A549 (cell line): ENCODE results near the gene DYNLRB1. TPM values are rescaled to one million over a fixed set of nuclear protein-coding genes. Genes with fewer than 3 reads are reported as not detected.

ENCODE experiments used
- ATAC-seq, 2 experiments: fragments of 200-7000 bp in 1 of 2; fragments of >200 bp in 1 of 2; cut with Nextera tagmentation in 1 of 2; cut with Tn5 transposase in 1 of 2; 3 replicates each; pipeline versions ENCODE4 v1.8.0 to v1.9.1; 2018 to 2020; ENCODE audit warnings: mild to moderate bottlenecking in 1 of 2, moderate library complexity in 1 of 2
- CTCF ChIA-PET: fragments of 300-600 bp; sonication (Branson Sonifier 250); formaldehyde crosslinking; extraction: SDS; loops from one replicate; lab custom pipeline; 2021; ENCODE audit warnings: antibody characterized with exemption, inconsistent platforms; lab: Yijun Ruan, JAX
- POLR2A ChIA-PET: fragments of 350-600 bp; formaldehyde crosslinking; extraction: SDS; loops from one replicate; lab custom pipeline; 2021; ENCODE audit warnings: antibody characterized with exemption, inconsistent platforms; lab: Yijun Ruan, JAX
- DNase-seq, 2 experiments: peaks; one replicate each; pipeline versions ENCODE4 v3.0.0 to v3.0.0-alpha.2; 2011 to 2016; ENCODE audit warnings: low read depth in 1 of 2, low spot score in 1 of 2
- FAIRE-seq: peaks from 2 replicates; lab custom pipeline; 2011; peaks lifted over from hg19 to GRCh38; lab: Jason Lieb, UNC
- H3K27ac ChIP-seq, 2 experiments: fragments of >200 bp; sonication (Bioruptor Twin); formaldehyde crosslinking; 3 replicates each; pipeline ENCODE4 v1.5.1; 2016 to 2017
- H3K4me1 ChIP-seq: fragments of >200 bp; sonication (Bioruptor Twin); formaldehyde crosslinking; 3 replicates; pipeline ENCODE4 v1.6.1; 2016
- H3K4me2 ChIP-seq: fragments of >200 bp; sonication (Bioruptor Twin); formaldehyde crosslinking; 3 replicates; pipeline ENCODE4 v1.6.1; 2016
- H3K4me3 ChIP-seq: fragments of >200 bp; sonication (Bioruptor Twin); formaldehyde crosslinking; 3 replicates; pipeline ENCODE4 v1.5.1; 2016
- H3K9me3 ChIP-seq: fragments of >200 bp; sonication (Bioruptor Twin); formaldehyde crosslinking; 3 replicates; pipeline ENCODE4 v1.6.1; 2016
- BCL3 ChIP-seq: fragments of >200 bp; sonication (Bioruptor Twin); formaldehyde crosslinking; IDR thresholded peaks from 3 replicates; pipeline ENCODE4 v1.6.1; 2016
- CBX2 ChIP-seq: fragments of 200-600 bp; sonication (generic); IDR thresholded peaks from 2 replicates; pipeline ENCODE4 v1.6.1; 2016; ENCODE audit warnings: low read depth, mild to moderate bottlenecking, borderline replicate concordance
- CEBPB ChIP-seq, 2 experiments: fragments of >200 bp in 1 of 2; sonication (Bioruptor Twin) in 1 of 2; formaldehyde crosslinking in 1 of 2; IDR thresholded peaks; 2 replicates each; pipeline ENCODE4 v1.6.1; 2012 to 2016
- CTCF ChIP-seq: fragments of >200 bp; sonication (Bioruptor Twin); formaldehyde crosslinking; IDR thresholded peaks from 3 replicates; pipeline ENCODE4 v1.5.1; 2016
- EHF ChIP-seq: fragments of 250-450 bp; sonication (Bioruptor Pico); IDR thresholded peaks from 2 replicates; pipeline ENCODE4 v1.5.0; 2020; ENCODE audit warnings: mild to moderate bottlenecking
- EHMT2 ChIP-seq: fragments of 200-600 bp; sonication (generic); IDR thresholded peaks from 2 replicates; pipeline ENCODE4 v1.6.1; 2016; ENCODE audit warnings: antibody characterized with exemption, low read depth, mild to moderate bottlenecking, moderate library complexity
- ELK1 ChIP-seq: fragments of 150-350 bp; IDR thresholded peaks from 2 replicates; pipeline ENCODE4 v1.6.1; 2014; ENCODE audit warnings: low read depth, mild to moderate bottlenecking, low read length
- EP300 ChIP-seq, 2 experiments: fragments of >200 bp; sonication (Bioruptor Twin); formaldehyde crosslinking; IDR thresholded peaks; 2 replicates in 1 of 2; 3 replicates in 1 of 2; pipeline ENCODE4 v1.6.1; 2016 to 2017
- FOSB ChIP-seq: fragments of 250-450 bp; sonication (Bioruptor Pico); IDR thresholded peaks from 2 replicates; pipeline ENCODE4 v1.5.0; 2020; ENCODE audit warnings: mild to moderate bottlenecking, moderate library complexity
- FOSL2 ChIP-seq, 2 experiments: fragments of 450-650 bp in 1 of 2; fragments of >200 bp in 1 of 2; sonication (Bioruptor Twin) in 1 of 2; formaldehyde crosslinking; IDR thresholded peaks; 2 replicates each; pipeline versions ENCODE4 v1.5.0 to v1.6.1; 2016 to 2020; ENCODE audit warnings: mild to moderate bottlenecking in 1 of 2, moderate library complexity in 1 of 2
- FOXS1 ChIP-seq: fragments of 250-450 bp; sonication (Bioruptor Pico); IDR thresholded peaks from 2 replicates; pipeline ENCODE4 v1.5.0; 2020; ENCODE audit warnings: mild to moderate bottlenecking, moderate library complexity
- HDAC2 ChIP-seq: fragments of 200-600 bp; sonication (generic); IDR thresholded peaks from 2 replicates; pipeline ENCODE4 v1.6.1; 2016
- HEYL ChIP-seq: fragments of 250-450 bp; sonication (Bioruptor Pico); IDR thresholded peaks from 2 replicates; pipeline ENCODE4 v1.8.0; 2021; ENCODE audit warnings: mild to moderate bottlenecking, moderate library complexity
- HOXB13 ChIP-seq: fragments of 250-450 bp; sonication (Bioruptor Pico); IDR thresholded peaks from 2 replicates; pipeline ENCODE4 v1.5.0; 2020; ENCODE audit warnings: low read depth, mild to moderate bottlenecking, moderate library complexity
- HOXB5 ChIP-seq: fragments of 250-450 bp; sonication (Bioruptor Pico); IDR thresholded peaks from 2 replicates; pipeline ENCODE4 v1.5.0; 2020; ENCODE audit warnings: mild to moderate bottlenecking, moderate library complexity
- JUN ChIP-seq, 2 experiments: fragments of >200 bp; sonication (Bioruptor Twin); formaldehyde crosslinking; IDR thresholded peaks; 2 replicates in 1 of 2; 3 replicates in 1 of 2; pipeline ENCODE4 v1.6.1; 2016 to 2017
- KDM1A ChIP-seq: fragments of 200-600 bp; sonication (generic); IDR thresholded peaks from 2 replicates; pipeline ENCODE4 v1.6.1; 2016; ENCODE audit warnings: low read depth, mild to moderate bottlenecking
- MAFK ChIP-seq: fragments of 450-650 bp; IDR thresholded peaks from 2 replicates; pipeline ENCODE4 v1.6.1; 2014; ENCODE audit not compliant: partially characterized antibody
- MAX ChIP-seq: IDR thresholded peaks from 2 replicates; pipeline ENCODE4 v1.6.1; 2012
- MYC ChIP-seq: IDR thresholded peaks from 2 replicates; pipeline ENCODE4 v1.6.1; 2012; ENCODE audit warnings: mild to moderate bottlenecking, inconsistent platforms, low read length, improper control_type of control experiment, borderline replicate concordance
- PHF8 ChIP-seq: fragments of 200-600 bp; sonication (generic); IDR thresholded peaks from 2 replicates; pipeline ENCODE4 v1.6.1; 2016; ENCODE audit warnings: low read depth, mild to moderate bottlenecking, antibody characterized with exemption, moderate library complexity, borderline replicate concordance
- SREBF2 ChIP-seq: fragments of 450-650 bp; IDR thresholded peaks from 2 replicates; pipeline ENCODE4 v1.6.1; 2014; ENCODE audit warnings: mild to moderate bottlenecking, moderate library complexity
- TP53 ChIP-seq: fragments of 250-450 bp; sonication (Bioruptor Pico); IDR thresholded peaks from 2 replicates; pipeline ENCODE4 v1.5.0; 2021; ENCODE audit warnings: mild to moderate bottlenecking, moderate library complexity
- ZC3H11A ChIP-seq: fragments of 450-650 bp; IDR thresholded peaks from 2 replicates; pipeline ENCODE4 v1.6.1; 2014; ENCODE audit warnings: antibody characterized with exemption, mild to moderate bottlenecking
- WGBS: methylation state at CpG from one replicate; pipeline ENCODE4 v1.1.6; 2017; ENCODE audit errors: missing lambda C conversion rate; 5-methylcytosine and 5-hydroxymethylcytosine counted together
- polyA plus RNA-seq, 4 experiments: library from polyadenylated mRNA; depleted of rRNA in 3 of 4; stranded (reverse); fragments of >200 nt; fragmentation: RNase III in 1 of 4; extraction: RNeasy Plus Mini Kit Qiagen cat#74134 plus additional on column Dnase treatment in 1 of 4; gene quantifications; 2 replicates in 3 of 4; 3 replicates in 1 of 4; pipeline ENCODE4 v1.2.3, GENCODE V29; 2011 to 2017

The DYNLRB1 gene
- polyA plus RNA-seq, 2 of the 4 experiments (the other 2 are of a cell fraction), result 148 to 211 TPM

- CTCF ChIA-PET, result interaction anchor here (0.7 kb wide), 1 partner anchor 188 kb away, joined by 3 read pairs; no protein-coding TSS in a partner anchor
- no peak for FAIRE-seq
- WGBS, result 97% methylated on average over 1 of the region's 1 CpG
- no peak overlapping the region for H3K4me3 ChIP-seq
- H3K9me3 ChIP-seq, result peaks cover 2% of the 10 kb centered on the region; the same call in 1 of the 3 replicates
- H3K4me2 ChIP-seq, result no peak overlapping the region
- TF ChIP-seq HOXB13, result no peak
- TF ChIP-seq KDM1A, result no peak
- no peak for TF ChIP-seq EP300 (IDR thresholded peaks at IDR 0.05)
- TF ChIP-seq ELK1, result no peak
- no peak for TF ChIP-seq HEYL (CRISPR knock-in tag)
- TF ChIP-seq ZC3H11A, result no peak
- no peak for TF ChIP-seq JUN (IDR thresholded peaks at IDR 0.05)
- H3K4me1 ChIP-seq, result no peaks in the 10 kb centered on the region
- ATAC-seq, result no peak
- POLR2A ChIA-PET, result no interaction called here
- DNase-seq, result no peak
- H3K27ac ChIP-seq, result no peak overlapping the region
These were observed 15.4 kb upstream of the DYNLRB1 start for GRCh38 chr20:34500823-34501222.

- Histone ChIP-seq H3K9me3 (no peaks in the 10 kb centered on the region), H3K27ac (no peak overlapping the region), H3K4me2 (no peak overlapping the region), H3K4me1 (no peaks in the 10 kb centered on the region)
- ChIA-PET POLR2A (no interaction called here), CTCF (interaction anchor here (1.1 to 1.3 kb wide), 2 partner anchors 9 to 194 kb away, joined by 4 read pairs; no protein-coding TSS in a partner anchor)
- DNase-seq (no peak), ATAC-seq (no peak)
- TF ChIP-seq MAFK, result no peak
- no peak for TF ChIP-seq FOSL2 (IDR thresholded peaks at IDR 0.05)
- TF ChIP-seq FOSL2 (CRISPR knock-in tag; IDR thresholded peaks at IDR 0.05), result no peak
- TF ChIP-seq BCL3, result no peak
- no peak for TF ChIP-seq FOXS1 (CRISPR knock-in tag)
- TF ChIP-seq EHF (CRISPR knock-in tag), result no peak
- TF ChIP-seq EHMT2, result no peak
- no peak for TF ChIP-seq CTCF
- no peak for TF ChIP-seq MAX
- TF ChIP-seq KDM1A, result no peak
- no peak for TF ChIP-seq MYC
- TF ChIP-seq TP53 (CRISPR knock-in tag), result no peak
- no peak for TF ChIP-seq CBX2
- TF ChIP-seq JUN (IDR thresholded peaks at IDR 0.05), result no peak
- TF ChIP-seq FOSB, result no peak
- no peak for TF ChIP-seq PHF8
- TF ChIP-seq HOXB5 (CRISPR knock-in tag), result no peak
- TF ChIP-seq HDAC2, result no peak
- TF ChIP-seq SREBF2, result no peak
- TF ChIP-seq CEBPB (IDR thresholded peaks at IDR 0.05), result no peak
- TF ChIP-seq, all 56 proteins: peak for 0
- no peak overlapping the region for H3K4me3 ChIP-seq
- 92% methylated on average over 3 of the region's 3 CpGs for WGBS
- no peak for FAIRE-seq
These were observed 9.7 kb upstream of the DYNLRB1 start for GRCh38 chr20:34506480-34506879.
